SK-N-SH (cell line): Measurements from ENCODE around the gene APBA2.
"Not testable (repeated sequence)": the region's sequence is repeated elsewhere in the genome, so short reads cannot be mapped to it uniquely, and the experiment has no call there.

Source experiments
- CTCF ChIP-seq: fragments of 200-600 bp; sonication (generic); IDR thresholded peaks from 2 replicates; pipeline ENCODE4 v1.6.1; 2017; ENCODE audit warnings: antibody characterized with exemption, mild to moderate bottlenecking, moderate library complexity
- EP300 ChIP-seq, 2 experiments: IDR thresholded peaks; 2 replicates each; pipeline versions ENCODE4 v1.4.0 to v1.6.1; 2012; ENCODE audit warnings: borderline replicate concordance in 1 of 2, low read depth in 1 of 2, low read length in 1 of 2
- EZH2phosphoT487 ChIP-seq: fragments of 200-600 bp; sonication (generic); IDR thresholded peaks from 2 replicates; pipeline ENCODE4 v1.6.1; 2017; ENCODE audit warnings: low read depth, mixed run types, mild to moderate bottlenecking, antibody characterized with exemption, moderate library complexity, borderline replicate concordance
- FOXM1 ChIP-seq: IDR thresholded peaks from 2 replicates; pipeline ENCODE4 v1.4.0; 2012; ENCODE audit warnings: low read depth, mild to moderate bottlenecking
- GATA2 ChIP-seq: sonication (generic); formaldehyde crosslinking; IDR thresholded peaks from 2 replicates; pipeline ENCODE4 v1.5.0; 2020; ENCODE audit warnings: mild to moderate bottlenecking, missing genetic modification reagents
- JUND ChIP-seq: IDR thresholded peaks from 2 replicates; pipeline ENCODE4 v1.4.0; 2012
- POLR2AphosphoS5 ChIP-seq: IDR thresholded peaks from 2 replicates; pipeline ENCODE4 v1.6.1; 2012; ENCODE audit warnings: low read depth, low read length
- REST ChIP-seq: IDR thresholded peaks from 2 replicates; pipeline ENCODE4 v1.6.1; 2012; ENCODE audit warnings: mild to moderate bottlenecking, low read depth, low read length, moderate library complexity
- SIN3A ChIP-seq: IDR thresholded peaks from 2 replicates; pipeline ENCODE4 v1.6.1; 2012; ENCODE audit warnings: low read depth, mild to moderate bottlenecking, low read length, moderate library complexity, borderline replicate concordance
- YY1 ChIP-seq: IDR thresholded peaks from 2 replicates; pipeline ENCODE4 v1.4.0; 2012; ENCODE audit warnings: low read depth, mild to moderate bottlenecking

- TF ChIP-seq CTCF; EP300 (IDR thresholded peaks at IDR 0.05; ENCODE audit: borderline replicate concordance in 1 of 2, low read depth in 1 of 2, low read length in 1 of 2); REST; JUND; YY1; SIN3A; FOXM1; EZH2phosphoT487; POLR2AphosphoS5; GATA2 (CRISPR knock-in tag): not testable (repeated sequence)
Measured at GRCh38 chr15:28847247-28847646, 38.5 kb upstream of the APBA2 start.
